ENCODE measurements around the gene SAMD8. TPM values are rescaled to one million over a fixed set of nuclear protein-coding genes. Genes with fewer than 3 reads are reported as not detected.

SAMD8 gene
- total RNA-seq, 1 donor from 2014 or later, result 24.6 TPM

DNA sequence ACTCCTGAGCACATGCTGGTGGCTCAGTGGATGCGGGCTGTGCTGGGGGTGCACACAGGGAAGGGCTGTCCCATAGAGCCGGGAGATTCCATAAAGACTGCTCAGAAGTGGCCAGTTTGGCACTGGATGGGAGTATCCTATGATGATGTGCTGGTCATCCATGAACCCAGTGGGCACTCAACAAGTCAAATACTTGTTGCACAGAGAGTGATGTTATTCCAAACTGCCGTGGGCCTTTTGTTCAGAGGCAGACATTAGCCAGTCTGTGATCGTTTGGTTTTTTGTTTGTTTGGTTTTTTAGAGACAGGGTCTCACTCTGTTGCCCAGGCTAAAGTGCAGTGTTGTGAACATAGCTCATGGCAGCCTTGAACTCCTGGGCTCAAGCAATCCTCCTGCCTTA lies 30.9 kb upstream of the SAMD8 start:
- H3K27ac ChIP-seq (replicated peaks), result no peak overlapping the region
- DNase-seq, result no peak
- no peaks in the 10 kb centered on the region for H3K27me3 ChIP-seq (ENCODE audit: low read depth)
- no peaks in the 10 kb centered on the region for H3K36me3 ChIP-seq
- intact Hi-C loops (cut with micrococcal nuclease), result no loop called here
- H3K9me3 ChIP-seq (replicated peaks), result peaks cover 4% of the 10 kb centered on the region
- TF ChIP-seq, protein P1, sequence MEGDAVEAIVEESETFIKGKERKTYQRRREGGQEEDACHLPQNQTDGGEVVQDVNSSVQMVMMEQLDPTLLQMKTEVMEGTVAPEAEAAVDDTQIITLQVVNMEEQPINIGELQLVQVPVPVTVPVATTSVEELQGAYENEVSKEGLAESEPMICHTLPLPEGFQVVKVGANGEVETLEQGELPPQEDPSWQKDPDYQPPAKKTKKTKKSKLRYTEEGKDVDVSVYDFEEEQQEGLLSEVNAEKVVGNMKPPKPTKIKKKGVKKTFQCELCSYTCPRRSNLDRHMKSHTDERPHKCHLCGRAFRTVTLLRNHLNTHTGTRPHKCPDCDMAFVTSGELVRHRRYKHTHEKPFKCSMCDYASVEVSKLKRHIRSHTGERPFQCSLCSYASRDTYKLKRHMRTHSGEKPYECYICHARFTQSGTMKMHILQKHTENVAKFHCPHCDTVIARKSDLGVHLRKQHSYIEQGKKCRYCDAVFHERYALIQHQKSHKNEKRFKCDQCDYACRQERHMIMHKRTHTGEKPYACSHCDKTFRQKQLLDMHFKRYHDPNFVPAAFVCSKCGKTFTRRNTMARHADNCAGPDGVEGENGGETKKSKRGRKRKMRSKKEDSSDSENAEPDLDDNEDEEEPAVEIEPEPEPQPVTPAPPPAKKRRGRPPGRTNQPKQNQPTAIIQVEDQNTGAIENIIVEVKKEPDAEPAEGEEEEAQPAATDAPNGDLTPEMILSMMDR (IDR thresholded peaks at IDR 0.05; ENCODE audit: borderline replicate concordance), result no peak
- no peak overlapping the region for H3K4me3 ChIP-seq
- H3K4me1 ChIP-seq, result no peaks in the 10 kb centered on the region

DNA sequence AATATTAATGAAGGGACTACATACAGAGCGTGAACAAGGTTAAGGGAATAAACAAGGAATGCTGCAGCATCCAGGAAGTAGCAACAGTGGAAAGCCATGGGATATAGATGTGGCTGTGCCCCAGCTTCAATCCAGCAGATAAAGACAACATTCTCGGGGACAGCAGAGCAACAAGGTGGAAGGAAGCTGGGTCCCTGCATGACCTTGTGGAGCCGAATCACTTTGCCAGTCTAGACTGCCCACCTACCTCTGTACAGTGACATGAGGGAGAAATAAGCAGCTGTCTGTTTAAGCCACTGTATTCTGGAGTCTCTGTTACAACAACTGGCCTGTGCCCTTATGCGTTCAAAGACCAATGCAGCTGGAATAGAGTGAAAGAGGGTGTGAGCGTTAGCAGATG lies 30.1 kb upstream of the SAMD8 start:
- intact Hi-C loops (cut with micrococcal nuclease), result no loop called here
- Histone ChIP-seq H3K4me1 (no peaks in the 10 kb centered on the region), H3K4me3 (no peak overlapping the region), H3K9me3 (replicated peaks) (peaks cover 4% of the 10 kb centered on the region), H3K27me3 (ENCODE audit: low read depth) (no peaks in the 10 kb centered on the region), H3K36me3 (no peaks in the 10 kb centered on the region), H3K27ac (replicated peaks) (no peak overlapping the region)
- TF ChIP-seq, protein P1 (IDR thresholded peaks at IDR 0.05; ENCODE audit: borderline replicate concordance), result no peak
- DNase-seq, result no peak

DNA sequence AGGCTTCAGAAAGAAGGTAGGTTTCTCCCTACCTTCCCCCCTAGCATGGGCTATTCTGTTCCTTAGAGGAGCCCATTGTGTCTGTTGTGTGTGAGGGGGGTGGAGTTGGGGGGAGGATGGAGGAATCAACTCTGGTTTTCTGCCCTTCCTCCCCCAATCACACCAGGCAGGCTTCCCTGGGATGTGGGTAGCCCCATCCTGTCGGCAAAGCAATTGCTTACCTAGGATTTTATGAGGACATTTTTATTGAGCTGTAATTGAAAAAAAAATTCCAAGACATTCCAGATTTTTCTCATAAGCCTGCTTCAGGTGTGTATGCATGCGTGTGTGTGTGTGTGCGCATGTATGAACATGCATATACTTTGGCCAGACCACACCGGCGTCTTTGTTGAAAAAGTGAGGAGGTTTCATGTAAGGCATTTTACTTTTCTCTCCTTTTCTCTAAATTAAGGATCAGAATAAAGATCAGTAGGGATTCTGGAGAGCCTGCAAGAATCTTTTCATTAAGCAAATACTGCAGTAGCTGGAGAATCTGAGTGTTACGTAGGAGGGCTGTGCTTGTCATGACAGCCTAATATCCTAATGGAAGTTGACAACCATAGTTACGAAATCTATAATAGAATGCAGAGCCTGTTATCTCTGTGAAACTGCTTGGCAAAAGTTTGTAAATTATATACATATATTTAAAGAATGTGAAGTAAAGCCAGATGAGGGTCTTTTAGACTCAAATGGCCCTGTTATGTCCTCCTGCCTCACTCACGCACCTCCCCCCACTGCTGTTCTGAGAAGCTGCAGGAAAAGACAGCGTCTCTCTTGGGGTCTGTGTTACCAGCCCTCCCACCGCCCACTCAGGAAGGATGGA lies 27.3 kb upstream of the SAMD8 start:
- TF ChIP-seq, protein P1 (IDR thresholded peaks at IDR 0.05; ENCODE audit: borderline replicate concordance), result no peak
- Histone ChIP-seq H3K36me3 (no peaks in the 10 kb centered on the region), H3K4me3 (no peak overlapping the region), H3K4me1 (no peaks in the 10 kb centered on the region), H3K27ac (replicated peaks) (no peak overlapping the region), H3K27me3 (ENCODE audit: low read depth) (no peaks in the 10 kb centered on the region), H3K9me3 (replicated peaks) (peaks cover 4% of the 10 kb centered on the region)
- DNase-seq, result no peak
- intact Hi-C loops (cut with micrococcal nuclease), result no loop called here

DNA sequence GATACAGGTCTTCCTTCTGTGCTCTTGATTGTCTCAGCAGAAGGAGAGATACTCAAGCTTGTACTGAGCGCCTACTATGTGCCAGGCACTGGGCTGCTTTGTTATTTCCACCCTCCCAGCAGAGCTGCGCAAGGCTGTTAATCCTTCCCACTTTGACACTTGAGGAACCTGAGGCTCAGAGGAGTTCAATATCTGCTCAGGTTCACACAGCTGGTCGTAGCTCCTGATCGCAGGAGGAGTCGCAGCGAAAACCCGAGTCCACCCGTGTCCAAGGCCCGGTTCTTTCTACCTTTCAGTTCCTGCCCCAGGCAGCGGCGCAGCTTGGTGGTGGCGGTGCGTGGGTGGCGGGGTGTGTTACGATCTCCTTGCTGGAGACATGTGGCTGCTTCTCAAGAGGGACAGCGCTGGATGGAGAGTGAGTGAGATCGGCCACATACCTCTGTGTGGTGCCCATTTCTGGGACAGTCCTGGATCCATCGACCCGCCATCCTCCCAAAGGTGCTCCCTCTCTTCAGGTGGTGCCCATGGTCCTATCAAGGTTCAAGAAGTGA lies 26.5 kb upstream of the SAMD8 start:
- no peak for DNase-seq
- H3K36me3 ChIP-seq, result no peaks in the 10 kb centered on the region
- no peak overlapping the region for H3K4me3 ChIP-seq
- TF ChIP-seq, protein P1 (IDR thresholded peaks at IDR 0.05; ENCODE audit: borderline replicate concordance), result no peak
- H3K4me1 ChIP-seq, result no peaks in the 10 kb centered on the region
- H3K27ac ChIP-seq (replicated peaks), result no peak overlapping the region
- intact Hi-C loops (cut with micrococcal nuclease), result no loop called here
- H3K27me3 ChIP-seq (ENCODE audit: low read depth), result no peaks in the 10 kb centered on the region
- H3K9me3 ChIP-seq (replicated peaks), result peaks cover 4% of the 10 kb centered on the region

DNA sequence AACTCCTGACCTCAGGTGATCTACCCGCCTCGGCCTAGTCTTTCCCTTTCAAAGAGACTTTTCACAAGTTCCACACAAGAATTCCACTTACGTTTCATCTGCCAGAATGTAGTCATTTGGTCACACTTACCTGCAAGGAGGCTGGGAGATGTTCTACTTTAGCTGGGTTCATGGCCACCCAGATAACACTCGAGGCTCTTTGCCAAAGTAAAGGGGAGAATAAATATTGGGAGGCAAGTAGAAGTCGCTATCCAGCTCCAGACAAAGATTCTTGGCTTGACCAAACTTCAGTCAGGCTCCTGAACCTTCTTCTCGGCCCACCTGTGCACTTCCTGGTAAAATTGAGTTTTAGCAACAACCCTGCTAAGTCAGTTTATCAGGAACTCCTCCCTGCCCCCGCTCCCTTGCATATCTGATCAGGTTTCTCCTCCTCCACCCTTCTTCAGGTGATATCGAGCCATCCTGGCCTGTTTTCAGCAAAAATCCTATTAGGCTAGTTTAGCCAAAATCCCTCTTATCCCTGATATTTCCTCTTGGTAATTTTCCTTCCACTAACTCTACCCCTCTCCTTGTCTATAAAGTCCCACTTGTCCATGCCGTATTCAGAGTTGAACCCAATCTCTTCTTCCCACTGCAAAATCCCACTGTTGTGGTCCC lies 25.1 kb upstream of the SAMD8 start:
- H3K4me1 ChIP-seq, result no peaks in the 10 kb centered on the region
- TF ChIP-seq, protein P1 (IDR thresholded peaks at IDR 0.05; ENCODE audit: borderline replicate concordance), result no peak
- intact Hi-C loops (cut with micrococcal nuclease), result no loop called here
- H3K27me3 ChIP-seq (ENCODE audit: low read depth), result no peaks in the 10 kb centered on the region
- no peaks in the 10 kb centered on the region for H3K36me3 ChIP-seq
- no peak overlapping the region for H3K27ac ChIP-seq (replicated peaks)
- H3K9me3 ChIP-seq (replicated peaks), result peaks cover 2% of the 10 kb centered on the region
- no peak overlapping the region for H3K4me3 ChIP-seq
- no peak for DNase-seq
